ENCODE results near the gene NCAPH2. TPM values are rescaled to one million over a fixed set of nuclear protein-coding genes. Genes with fewer than 3 reads are reported as not detected.

The NCAPH2 gene
- total and polyA plus RNA-seq, 2 of the 13 experiments (the other 11 are each of a cell fraction or from before 2014, with no cell fraction given): 28.1 to 64.4 TPM

- TF ChIP-seq THAP9 (CRISPR knock-in tag; IDR thresholded peaks at IDR 0.05; ENCODE audit: borderline replicate concordance) (peak; percentile 91), ZNF691 (CRISPR knock-in tag; IDR thresholded peaks at IDR 0.05; ENCODE audit: borderline replicate concordance, low read depth) (peak; percentile 17; the same call in 1 of the 2 replicates), NR3C1 (CRISPR knock-in tag; IDR thresholded peaks at IDR 0.05) (no peak), ZNF607 (CRISPR knock-in tag; IDR thresholded peaks at IDR 0.05; ENCODE audit: borderline replicate concordance) (peak; percentile 65; the same call in 1 of the 2 replicates), ZNF567 (CRISPR knock-in tag; IDR thresholded peaks at IDR 0.05; ENCODE audit: borderline replicate concordance) (peak; percentile 98), ZNF501 (CRISPR knock-in tag; IDR thresholded peaks at IDR 0.05) (peak; percentile 94), GPBP1L1 (CRISPR knock-in tag; IDR thresholded peaks at IDR 0.05) (no peak), ZNF550 (CRISPR knock-in tag; IDR thresholded peaks at IDR 0.05; ENCODE audit: borderline replicate concordance) (peak; percentile 73; the same call in 1 of the 2 replicates), ARID5B (CRISPR knock-in tag; IDR thresholded peaks at IDR 0.05) (no peak; the same call in 1 of the 2 replicates), CENPT (CRISPR knock-in tag; IDR thresholded peaks at IDR 0.05; ENCODE audit: low read depth) (0 out of 2 replicates have a peak, but pooled peaks have one; percentile 15), NFATC3 (CRISPR knock-in tag; IDR thresholded peaks at IDR 0.05) (peak; percentile 65; the same call in 1 of the 2 replicates), SMAD1 (CRISPR knock-in tag; IDR thresholded peaks at IDR 0.05; ENCODE audit: borderline replicate concordance, low read depth) (peak; percentile 91; the same call in 1 of the 2 replicates), ARNTL (CRISPR knock-in tag; IDR thresholded peaks at IDR 0.05) (peak; percentile 82), ZNF790 (CRISPR knock-in tag; IDR thresholded peaks at IDR 0.05; ENCODE audit: borderline replicate concordance) (peak; percentile 21; the same call in 1 of the 2 replicates), NCOR1 (IDR thresholded peaks at IDR 0.05; ENCODE audit: borderline replicate concordance, low read length) (peak; percentile 65; the same call in 1 of the 2 replicates)
- TF ChIP-seq, protein P1, sequence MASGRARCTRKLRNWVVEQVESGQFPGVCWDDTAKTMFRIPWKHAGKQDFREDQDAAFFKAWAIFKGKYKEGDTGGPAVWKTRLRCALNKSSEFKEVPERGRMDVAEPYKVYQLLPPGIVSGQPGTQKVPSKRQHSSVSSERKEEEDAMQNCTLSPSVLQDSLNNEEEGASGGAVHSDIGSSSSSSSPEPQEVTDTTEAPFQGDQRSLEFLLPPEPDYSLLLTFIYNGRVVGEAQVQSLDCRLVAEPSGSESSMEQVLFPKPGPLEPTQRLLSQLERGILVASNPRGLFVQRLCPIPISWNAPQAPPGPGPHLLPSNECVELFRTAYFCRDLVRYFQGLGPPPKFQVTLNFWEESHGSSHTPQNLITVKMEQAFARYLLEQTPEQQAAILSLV (CRISPR knock-in tag; IDR thresholded peaks at IDR 0.05; ENCODE audit: borderline replicate concordance): peak; percentile 52; the same call in 1 of the 2 replicates
Observed at GRCh38 chr22:50525104-50525857, 17.3 kb downstream of the NCAPH2 start, which contains the start of gene SCO2 (continued).

Data from HepG2 (cell line).